HG03103 (cell line): ENCODE data around the gene SLC28A1.

Experiments
- ATAC-seq: cut with Tn5 transposase; IDR thresholded peaks from one replicate; pipeline ENCODE4 v1.9.1; 2021; ENCODE audit warnings: low read depth; ENCODE audit not compliant: unreplicated experiment

The SLC28A1 gene

GRCh38 chr15:84881520-84881830 is 3.0 kb upstream of the SLC28A1 start:
- ATAC-seq: no peak

DNA sequence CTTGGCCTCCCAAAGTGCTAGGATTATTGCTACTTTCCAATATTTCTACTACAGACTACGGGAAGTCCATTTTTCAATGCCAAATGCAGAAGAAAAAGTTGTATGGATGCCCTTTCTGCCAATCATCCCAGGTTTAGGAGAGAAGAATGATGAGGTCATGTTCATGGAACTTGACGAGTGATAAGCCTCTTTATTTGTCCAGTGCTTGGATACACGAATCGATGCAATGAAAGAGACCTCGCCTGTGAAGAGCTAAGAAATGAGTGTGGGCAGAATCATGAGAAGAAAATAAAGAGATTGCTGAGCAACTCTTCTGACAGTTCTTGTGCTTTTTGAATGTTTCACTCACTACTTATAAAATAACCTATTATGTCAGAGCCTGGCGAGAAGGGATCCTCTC is 996 bp upstream of the SLC28A1 start:
- no peak for ATAC-seq

GRCh38 chr15:84885801-84886200 is 1.3 kb downstream of the SLC28A1 start:
- no peak for ATAC-seq

DNA sequence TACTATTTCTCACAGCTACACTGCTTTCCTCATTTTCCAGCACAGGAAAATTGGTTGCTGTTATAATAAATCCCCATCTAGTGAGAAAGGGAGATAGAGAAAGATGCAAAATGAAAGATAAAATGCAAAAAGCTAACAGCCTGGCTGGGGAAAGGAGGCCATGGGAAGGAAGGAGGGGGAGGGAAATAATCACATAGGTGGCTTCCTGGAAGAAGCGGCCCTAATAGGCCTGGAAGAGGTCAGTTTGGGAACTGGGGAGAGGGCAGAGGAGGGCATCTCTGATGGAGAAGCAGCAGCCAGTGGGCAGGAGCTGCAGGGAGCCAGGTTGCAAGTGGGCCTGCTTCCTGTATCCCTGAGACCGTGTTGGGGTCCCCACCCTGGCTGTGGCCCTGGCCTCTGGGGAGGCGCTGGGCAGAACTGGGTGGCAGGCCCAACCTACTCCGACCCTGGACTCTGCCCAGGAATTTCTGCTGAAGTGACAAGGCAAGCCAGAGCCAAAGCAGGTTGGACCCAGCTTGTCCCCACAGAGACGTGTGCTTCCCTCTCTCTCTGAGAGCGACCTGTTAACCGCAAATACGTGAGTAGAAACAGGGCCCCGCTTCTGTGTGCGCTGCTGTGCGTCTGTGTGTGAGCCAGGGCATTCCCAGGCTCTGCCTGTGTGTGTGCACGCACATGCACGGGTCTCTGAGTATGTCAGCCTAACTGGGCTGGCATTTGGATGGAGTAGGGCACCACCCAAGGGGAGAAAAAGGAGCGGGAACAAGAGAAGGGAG is 1.9 kb downstream of the SLC28A1 start:
- no peak for ATAC-seq

GRCh38 chr15:84886984-84887299 is 2.5 kb downstream of the SLC28A1 start:
- no peak for ATAC-seq

DNA sequence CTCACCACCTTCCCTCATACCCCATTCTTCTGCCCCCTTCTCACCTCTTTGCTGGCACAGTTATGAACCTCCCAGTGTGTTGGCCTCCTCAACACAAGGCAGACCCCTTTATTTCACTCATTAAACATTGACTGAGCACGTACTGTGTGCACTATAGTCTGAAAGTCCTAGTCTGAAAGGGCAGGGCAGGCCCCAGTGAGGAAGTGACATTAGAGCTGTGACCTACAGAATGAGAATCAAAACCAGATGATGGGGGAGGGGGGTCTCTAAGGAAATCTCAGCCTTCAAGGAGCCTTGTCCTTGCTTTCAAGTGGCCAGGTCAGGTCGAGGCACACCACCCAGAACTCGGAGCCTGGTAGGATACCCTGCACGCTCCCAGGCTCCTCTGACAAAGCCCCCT is 3.5 kb downstream of the SLC28A1 start:
- ATAC-seq: no peak

DNA sequence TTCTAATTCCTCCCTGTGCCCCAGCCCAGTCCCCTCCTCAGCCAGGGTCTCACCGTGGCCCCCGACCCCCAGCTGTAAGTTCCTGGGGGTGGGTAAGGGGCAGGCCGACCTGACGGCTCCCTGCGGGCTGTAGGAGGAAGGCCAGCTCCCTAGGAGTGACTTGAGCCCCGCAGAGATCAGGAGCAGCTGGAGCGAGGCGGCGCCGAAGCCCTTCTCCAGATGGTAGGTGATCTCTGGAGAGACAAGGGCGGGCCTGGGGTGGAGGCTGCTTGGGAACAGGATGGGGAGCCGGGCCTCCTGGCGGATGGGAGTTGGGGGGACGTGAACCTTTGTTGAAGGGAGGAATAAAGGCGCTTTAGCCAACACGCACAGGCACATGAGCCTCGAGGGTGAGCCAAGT is 4.2 kb downstream of the SLC28A1 start:
- no peak for ATAC-seq

GRCh38 chr15:84889313-84889990 is 5.0 kb downstream of the SLC28A1 start:
- no peak for ATAC-seq

DNA sequence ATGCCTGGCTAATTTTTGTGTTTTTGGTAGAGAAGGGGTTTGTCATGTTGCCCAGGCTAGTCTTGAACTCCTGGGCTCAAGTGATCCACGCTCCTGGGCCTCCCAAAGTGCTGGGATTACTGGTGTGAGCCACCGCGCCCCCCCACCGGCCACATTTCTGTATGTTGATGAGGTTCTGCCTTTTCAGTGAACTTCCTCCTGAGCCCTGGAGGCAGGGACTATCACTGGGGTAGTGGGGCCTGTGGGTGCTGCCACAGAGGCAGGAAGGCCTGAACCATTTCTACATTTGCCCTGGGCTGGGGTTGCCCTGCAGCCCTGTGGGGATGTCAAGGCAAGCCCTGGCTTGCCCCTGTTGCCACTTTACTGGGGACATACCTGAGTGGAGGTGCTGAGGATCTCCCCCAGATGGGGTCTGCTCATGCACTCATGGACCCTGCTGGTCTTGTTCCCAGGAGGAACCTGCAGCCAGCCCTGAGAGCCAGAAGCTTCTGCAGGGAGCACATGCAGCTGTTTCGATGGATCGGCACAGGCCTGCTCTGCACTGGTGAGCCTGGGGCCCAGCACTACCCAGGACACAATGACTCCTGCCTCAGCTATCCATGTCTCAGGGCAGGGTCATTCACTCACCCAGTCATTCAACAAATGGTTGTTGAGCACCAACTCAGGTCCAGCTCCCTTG is 5.7 kb downstream of the SLC28A1 start:
- no peak for ATAC-seq

DNA sequence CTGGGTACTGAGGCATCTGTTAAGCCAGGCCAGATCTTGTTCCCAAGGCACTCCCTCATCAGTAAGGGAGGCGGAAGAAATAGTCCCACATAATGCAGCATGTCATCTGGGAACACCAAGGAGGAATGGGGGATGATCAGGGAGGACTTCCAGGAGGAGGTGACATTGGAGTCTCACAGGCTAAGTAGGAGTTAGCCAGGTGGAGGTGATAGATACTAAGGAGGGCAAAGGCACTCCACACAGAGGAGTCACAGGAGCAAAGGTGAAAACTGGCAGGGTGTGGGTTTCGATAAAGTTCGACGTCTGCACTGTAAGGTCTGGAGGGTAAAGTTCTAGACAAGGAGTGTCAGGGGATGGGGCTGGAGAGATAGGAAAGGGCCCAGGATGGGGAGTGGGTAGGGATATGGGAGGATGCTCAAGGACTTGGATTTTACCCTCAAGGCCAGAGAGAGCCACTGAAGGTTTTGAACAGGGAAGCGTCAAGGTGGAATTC is 6.3 kb downstream of the SLC28A1 start:
- ATAC-seq: no peak

GRCh38 chr15:84891339-84891738 is 6.9 kb downstream of the SLC28A1 start:
- ATAC-seq: no peak

- no peak for ATAC-seq
Measured at GRCh38 chr15:84892786-84893307, 8.4 kb downstream of the SLC28A1 start.

GRCh38 chr15:84893607-84894006 is 9.1 kb downstream of the SLC28A1 start:
- ATAC-seq: no peak

- no peak for ATAC-seq
Measured at GRCh38 chr15:84894736-84895425, 10.4 kb downstream of the SLC28A1 start.

DNA sequence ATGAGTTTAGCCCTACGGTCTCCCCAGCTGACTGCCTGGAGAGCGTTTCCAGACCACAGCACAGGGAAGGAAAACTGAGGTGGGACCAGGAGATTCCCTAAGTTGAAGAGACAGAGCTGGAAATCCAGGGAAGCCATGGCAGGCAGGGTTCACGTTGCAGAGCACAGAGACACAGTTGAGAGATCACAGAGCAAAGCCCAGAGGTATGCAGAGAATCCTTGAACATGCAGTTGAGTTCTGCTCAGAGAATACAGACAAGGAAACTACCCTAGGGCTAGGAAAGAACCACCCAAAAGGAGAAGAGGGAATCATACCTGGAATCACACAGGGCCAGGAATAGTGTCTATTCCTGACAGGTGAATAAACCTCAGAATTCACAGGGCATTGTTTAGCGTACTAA is 14.3 kb downstream of the SLC28A1 start:
- ATAC-seq: no peak

- no peak for ATAC-seq
Measured at GRCh38 chr15:84899750-84900149, 15.3 kb downstream of the SLC28A1 start.

DNA sequence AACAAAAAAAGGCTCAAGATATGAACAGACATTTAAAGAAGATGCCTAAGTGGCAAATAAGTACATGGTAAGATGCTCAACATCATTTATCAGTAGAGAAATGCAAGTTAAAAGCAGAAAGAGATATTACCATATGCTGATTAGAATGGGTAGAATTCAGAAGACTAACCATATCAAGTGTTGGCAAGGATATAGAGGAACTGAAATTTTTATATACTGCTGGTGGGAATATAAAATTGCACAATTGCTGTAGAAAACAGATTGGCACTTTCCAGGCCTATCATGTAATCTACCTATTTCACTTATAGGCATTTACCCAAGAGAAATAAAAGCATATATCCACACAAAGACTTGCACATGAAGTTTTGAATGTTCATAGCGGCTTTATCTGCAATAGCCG is 17.1 kb downstream of the SLC28A1 start:
- no peak for ATAC-seq

DNA sequence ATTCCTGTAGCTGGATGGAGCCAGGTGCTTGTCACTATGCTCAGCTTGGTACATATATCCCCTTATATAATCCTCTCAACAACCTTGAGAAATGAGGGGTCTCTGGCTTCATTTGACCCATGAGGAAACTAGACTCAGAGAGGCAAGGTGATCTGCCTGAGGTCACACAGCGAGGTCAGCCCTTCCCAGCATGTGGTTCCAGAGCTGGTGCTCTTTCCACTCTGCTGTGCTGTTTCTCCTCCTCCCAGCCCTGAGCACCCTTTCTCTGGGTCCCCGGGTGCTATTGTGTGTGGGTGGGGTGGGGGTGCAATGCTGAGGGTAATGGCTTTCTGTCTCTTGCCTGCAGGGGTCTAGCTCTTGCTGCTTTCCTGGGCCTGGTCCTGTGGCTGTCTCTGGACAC is 19.3 kb downstream of the SLC28A1 start:
- ATAC-seq: no peak

GRCh38 chr15:84904419-84904818 is 20.0 kb downstream of the SLC28A1 start:
- ATAC-seq: no peak

GRCh38 chr15:84905016-84905916 is 20.8 kb downstream of the SLC28A1 start:
- no peak for ATAC-seq
